Measurements from ENCODE around the gene SUMO3. TPM values are rescaled to one million over a fixed set of nuclear protein-coding genes. Genes with fewer than 3 reads are reported as not detected.
"Not testable (repeated sequence)": the region's sequence is repeated elsewhere in the genome, so short reads cannot be mapped to it uniquely, and the experiment has no call there.

SUMO3 gene
- total RNA-seq, 3 donors from 2014 or later = 87.0 to 107 (median 93.4) TPM

DNA sequence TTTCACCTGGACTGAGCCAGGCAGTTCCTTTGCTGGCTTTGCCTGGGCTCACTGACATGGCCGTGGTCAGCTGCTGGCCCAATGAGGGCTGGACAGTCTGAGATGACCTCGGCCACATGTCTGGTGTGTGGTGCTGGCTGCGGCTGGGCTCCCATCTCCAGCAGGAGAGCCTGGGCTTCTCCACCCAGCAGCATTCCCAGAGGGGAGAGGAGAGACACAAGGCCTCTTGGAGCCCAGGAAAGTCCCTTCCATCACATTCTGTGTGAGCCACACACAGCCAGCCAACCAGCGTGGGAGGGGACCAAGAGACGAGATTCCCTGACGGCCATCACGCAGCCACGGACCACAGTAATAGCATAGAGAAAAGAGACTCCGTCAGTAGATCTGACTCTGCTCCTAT, 21.1 kb upstream of the SUMO3 start:
- H3K27me3 Mint-ChIP-seq (ENCODE audit: low read depth) = peaks cover 3% of the 10 kb centered on the region
- no peaks in the 10 kb centered on the region for H3K36me3 Mint-ChIP-seq (ENCODE audit: insufficient read depth)
- no peak for DNase-seq
- no peak overlapping the region for H3K4me3 Mint-ChIP-seq
- H3K4me1 Mint-ChIP-seq (ENCODE audit: low read depth) = no peaks in the 10 kb centered on the region
- ATAC-seq = no peak
- H3K9me3 Mint-ChIP-seq = no peaks in the 10 kb centered on the region

DNA sequence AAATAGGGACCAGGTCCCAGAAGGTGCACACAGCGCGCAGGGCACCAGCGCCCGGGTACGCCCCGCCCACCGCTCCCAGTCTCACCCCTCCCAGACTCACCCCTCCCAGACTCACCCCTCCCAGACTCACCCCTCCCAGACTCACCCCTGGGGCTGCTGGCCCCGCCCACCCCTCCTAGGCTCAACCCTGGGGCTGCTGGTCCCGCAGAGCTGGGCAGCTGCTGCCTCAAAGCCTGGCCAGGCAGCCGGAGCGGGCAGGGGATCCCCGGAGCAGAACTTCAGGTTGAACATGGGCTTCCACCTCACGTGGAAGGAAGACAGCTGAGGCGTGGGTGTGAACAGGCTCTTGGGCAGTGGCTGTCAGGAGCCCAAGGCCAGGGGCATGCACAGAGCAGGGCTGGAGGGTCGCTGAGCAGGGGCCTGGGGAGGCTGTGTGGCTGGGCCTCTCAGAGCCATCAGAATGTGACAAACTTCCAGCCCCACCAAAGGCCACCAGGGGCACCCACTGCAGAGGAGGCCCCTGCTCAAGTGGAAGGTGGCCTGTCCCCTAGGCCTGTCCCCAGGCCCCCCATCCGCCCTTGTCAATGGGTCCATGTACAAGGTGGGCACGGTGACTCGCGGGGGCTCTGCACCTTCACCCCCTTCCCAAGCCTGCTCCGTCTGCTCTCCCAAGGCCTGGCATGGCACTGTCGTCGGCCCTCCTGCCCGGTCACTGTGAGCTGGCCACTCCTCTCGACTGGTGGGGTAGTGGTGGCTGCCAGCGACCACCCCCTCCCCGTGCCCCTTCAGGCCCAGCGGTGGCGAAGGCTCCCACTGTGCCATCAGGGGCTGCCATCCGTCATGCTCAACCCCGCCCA, 20.4 kb upstream of the SUMO3 start:
- Mint-ChIP-seq H3K27me3 (ENCODE audit: low read depth) (peaks cover 3% of the 10 kb centered on the region), H3K9me3 (no peaks in the 10 kb centered on the region), H3K36me3 (ENCODE audit: insufficient read depth) (no peaks in the 10 kb centered on the region), H3K4me1 (ENCODE audit: low read depth) (no peaks in the 10 kb centered on the region), H3K4me3 (no peak overlapping the region)
- ATAC-seq (no peak), DNase-seq (no peak)

DNA sequence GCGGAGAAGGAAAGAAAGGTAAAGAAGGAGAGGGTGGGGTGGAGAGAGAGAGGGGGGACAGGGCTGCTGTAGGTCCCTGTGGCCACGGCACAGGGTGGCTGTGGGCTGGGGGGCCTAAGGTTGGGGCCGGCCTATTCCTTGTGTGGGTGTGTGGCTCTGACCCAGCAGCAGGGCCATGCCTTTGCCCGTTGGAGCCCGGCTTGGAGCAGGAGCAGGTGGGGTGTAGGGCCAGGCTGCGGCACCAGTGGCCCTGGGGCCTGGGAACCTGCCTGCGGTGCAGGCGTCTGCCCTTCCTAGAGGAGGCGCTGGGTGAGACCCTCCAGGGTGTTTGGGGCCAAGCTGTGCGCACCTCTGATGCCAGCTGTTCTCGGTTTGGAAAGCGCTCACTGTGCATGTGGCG, 19.7 kb upstream of the SUMO3 start:
- ATAC-seq (no peak), DNase-seq (no peak)
- Mint-ChIP-seq H3K27me3 (ENCODE audit: low read depth) (peaks cover 3% of the 10 kb centered on the region), H3K36me3 (ENCODE audit: insufficient read depth) (no peaks in the 10 kb centered on the region), H3K4me1 (ENCODE audit: low read depth) (no peaks in the 10 kb centered on the region), H3K4me3 (no peak overlapping the region), H3K9me3 (no peaks in the 10 kb centered on the region)

DNA sequence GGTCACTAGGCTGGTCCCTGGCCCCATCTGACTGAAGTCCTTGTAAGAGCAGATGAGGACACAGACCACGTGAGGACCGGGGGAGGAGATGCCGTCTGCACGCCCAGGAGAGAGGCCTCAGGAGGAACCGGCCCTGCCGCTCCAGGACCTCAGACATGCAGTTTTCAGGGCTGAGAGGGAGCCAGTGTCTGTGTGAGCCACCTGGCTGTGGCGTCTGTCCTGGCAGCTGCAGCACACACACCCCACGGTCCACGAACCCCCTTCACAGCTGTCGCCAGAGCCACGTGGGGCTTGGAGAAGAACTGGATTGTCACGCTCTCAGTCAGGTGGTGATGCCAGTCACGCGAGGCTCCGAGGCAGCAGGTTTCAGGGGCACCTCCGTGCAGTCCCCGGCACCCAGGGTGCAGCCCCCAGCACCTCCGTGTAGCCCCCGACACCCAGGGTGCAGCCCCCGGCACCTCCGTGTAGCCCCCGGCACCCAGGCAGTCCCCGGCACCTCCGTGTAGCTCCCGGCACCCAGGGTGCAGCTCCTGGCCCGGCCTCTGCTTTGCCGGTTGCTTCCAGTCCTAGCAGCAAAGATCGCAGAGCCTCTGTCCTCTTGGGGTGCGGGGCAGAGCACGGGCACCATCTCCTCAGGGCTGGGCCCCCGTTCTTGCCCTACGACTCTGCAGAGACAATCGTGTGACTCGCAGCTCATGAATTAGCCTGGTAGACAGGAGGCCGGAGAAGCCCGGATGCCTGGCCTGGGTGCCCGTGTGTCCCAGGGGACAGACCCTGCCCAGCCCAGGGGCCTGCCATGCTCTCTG, 19.0 kb upstream of the SUMO3 start:
- no peaks in the 10 kb centered on the region for H3K4me1 Mint-ChIP-seq (ENCODE audit: low read depth)
- no peaks in the 10 kb centered on the region for H3K27me3 Mint-ChIP-seq (ENCODE audit: low read depth)
- DNase-seq = no peak
- H3K9me3 Mint-ChIP-seq = no peaks in the 10 kb centered on the region
- H3K36me3 Mint-ChIP-seq (ENCODE audit: insufficient read depth) = no peaks in the 10 kb centered on the region
- ATAC-seq = no peak
- no peak overlapping the region for H3K4me3 Mint-ChIP-seq

DNA sequence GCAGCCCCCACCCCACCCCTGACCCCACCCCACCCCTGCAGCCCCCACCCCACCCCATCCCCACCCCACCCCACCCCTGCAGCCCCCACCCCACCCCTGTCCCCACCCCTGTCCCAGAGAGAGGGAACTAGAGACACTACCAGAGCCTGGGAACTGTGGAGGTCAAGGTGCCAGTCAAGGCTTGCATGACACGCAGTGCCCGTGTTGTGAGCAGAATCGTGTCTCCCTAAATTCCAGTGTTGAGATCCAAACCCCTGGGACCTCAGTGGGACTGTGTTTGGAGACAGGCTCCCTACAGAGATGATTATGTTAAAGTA, 18.4 kb upstream of the SUMO3 start:
- Mint-ChIP-seq H3K4me3 (no peak overlapping the region), H3K4me1 (ENCODE audit: low read depth) (peaks cover 2% of the 10 kb centered on the region), H3K27me3 (ENCODE audit: low read depth) (no peaks in the 10 kb centered on the region), H3K9me3 (no peaks in the 10 kb centered on the region), H3K36me3 (ENCODE audit: insufficient read depth) (no peaks in the 10 kb centered on the region)
- ATAC-seq (no peak), DNase-seq (no peak)

DNA sequence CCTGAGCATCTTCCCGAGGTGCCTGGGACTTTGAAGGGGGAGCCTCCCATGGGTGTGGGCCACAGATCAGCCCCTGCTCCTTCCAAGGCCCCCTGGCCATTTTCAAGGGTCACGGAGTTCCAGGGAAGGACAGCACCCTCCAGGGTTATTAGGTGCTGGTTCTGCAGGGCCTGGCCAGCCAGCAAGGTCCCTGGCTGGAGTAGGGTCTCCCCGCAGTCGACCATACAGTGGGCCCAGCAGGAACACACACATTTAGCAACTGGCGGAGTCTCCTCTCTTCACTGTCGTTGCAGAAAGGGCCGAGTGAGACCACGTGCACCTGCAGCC, 17.7 kb upstream of the SUMO3 start:
- H3K9me3 Mint-ChIP-seq = no peaks in the 10 kb centered on the region
- H3K27me3 Mint-ChIP-seq (ENCODE audit: low read depth) = no peaks in the 10 kb centered on the region
- H3K36me3 Mint-ChIP-seq (ENCODE audit: insufficient read depth) = no peaks in the 10 kb centered on the region
- peaks cover 7% of the 10 kb centered on the region for H3K4me1 Mint-ChIP-seq (ENCODE audit: low read depth)
- DNase-seq (no peak), ATAC-seq (no peak)
- H3K4me3 Mint-ChIP-seq = no peak overlapping the region

DNA sequence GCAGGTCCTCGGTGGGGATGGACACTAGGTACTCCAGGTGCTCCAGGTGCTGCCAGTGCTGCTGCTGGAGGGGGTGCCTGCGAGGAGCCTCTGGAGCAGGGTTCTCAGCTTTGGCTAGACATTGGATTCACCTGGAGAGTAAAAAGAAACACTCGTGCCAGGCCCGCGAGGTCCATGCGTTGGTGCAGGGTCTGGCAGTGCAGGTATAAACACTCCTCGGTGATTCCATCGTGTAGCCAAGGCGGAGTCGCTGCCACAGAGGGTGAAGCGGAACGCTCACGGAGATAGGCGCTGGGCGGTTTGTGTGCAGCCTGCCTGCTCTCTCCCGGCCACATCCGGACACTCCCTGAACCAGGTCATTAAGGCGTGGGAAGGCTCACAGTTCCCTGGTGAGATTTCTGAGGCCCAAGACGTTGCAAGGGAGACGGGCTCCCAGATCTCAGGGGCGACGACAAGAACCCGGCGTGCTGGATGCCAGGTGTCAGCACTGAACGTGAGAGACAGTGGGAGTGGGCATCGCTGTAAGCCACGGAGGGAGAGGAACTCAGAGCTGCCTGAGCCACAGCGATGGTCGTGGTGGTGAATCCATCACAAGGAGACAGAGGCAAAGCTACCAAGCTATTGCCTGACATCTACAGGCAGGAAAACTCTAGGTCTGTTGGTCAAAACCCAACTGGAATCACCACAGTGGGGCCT, 17.2 kb upstream of the SUMO3 start:
- no peak for DNase-seq

DNA sequence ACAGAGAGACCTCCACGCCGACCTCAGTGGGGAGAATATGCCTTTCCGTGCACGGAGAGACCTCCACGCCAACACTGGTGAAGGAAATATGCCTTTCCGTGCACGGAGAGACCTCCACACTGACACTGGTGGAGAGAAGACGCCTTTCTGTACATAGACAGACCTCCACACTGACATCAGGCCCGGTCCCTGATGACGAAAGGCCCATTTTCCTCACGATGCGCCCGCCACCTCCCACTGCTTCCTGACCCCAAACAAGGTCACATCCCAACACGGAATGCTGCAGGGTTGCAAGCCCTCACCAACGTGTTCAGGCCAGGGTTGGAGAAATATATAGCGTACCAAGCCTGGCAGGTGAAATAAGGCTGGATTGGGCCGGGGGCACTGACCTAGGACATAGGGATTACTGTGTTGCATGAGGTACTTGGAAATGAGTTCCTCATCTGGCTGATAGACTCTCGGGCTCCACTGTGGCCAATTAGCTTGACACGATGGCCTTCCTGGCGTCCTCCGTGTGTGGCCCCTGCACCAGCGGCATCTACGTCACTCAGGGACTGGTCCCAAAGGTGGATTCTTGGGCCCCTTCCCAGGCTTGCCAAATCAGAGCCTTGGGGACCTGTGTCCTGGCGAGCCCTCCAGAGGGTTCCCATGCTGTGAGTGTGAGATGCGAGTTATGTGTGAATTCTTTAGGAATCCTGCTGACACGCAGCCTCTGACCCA, 16.5 kb upstream of the SUMO3 start:
- Mint-ChIP-seq H3K4me1 (ENCODE audit: low read depth) (peaks cover 18% of the 10 kb centered on the region), H3K36me3 (ENCODE audit: insufficient read depth) (no peaks in the 10 kb centered on the region), H3K4me3 (no peak overlapping the region), H3K9me3 (no peaks in the 10 kb centered on the region), H3K27me3 (ENCODE audit: low read depth) (no peaks in the 10 kb centered on the region)
- no peak for DNase-seq
- ATAC-seq = no peak

More for the DNA sequence above, 17.2 kb upstream of the SUMO3 start:
- H3K9me3 Mint-ChIP-seq = no peaks in the 10 kb centered on the region
- peaks cover 11% of the 10 kb centered on the region for H3K4me1 Mint-ChIP-seq (ENCODE audit: low read depth)
- H3K4me3 Mint-ChIP-seq = no peak overlapping the region
- no peaks in the 10 kb centered on the region for H3K27me3 Mint-ChIP-seq (ENCODE audit: low read depth)
- ATAC-seq = no peak
- no peaks in the 10 kb centered on the region for H3K36me3 Mint-ChIP-seq (ENCODE audit: insufficient read depth)

DNA sequence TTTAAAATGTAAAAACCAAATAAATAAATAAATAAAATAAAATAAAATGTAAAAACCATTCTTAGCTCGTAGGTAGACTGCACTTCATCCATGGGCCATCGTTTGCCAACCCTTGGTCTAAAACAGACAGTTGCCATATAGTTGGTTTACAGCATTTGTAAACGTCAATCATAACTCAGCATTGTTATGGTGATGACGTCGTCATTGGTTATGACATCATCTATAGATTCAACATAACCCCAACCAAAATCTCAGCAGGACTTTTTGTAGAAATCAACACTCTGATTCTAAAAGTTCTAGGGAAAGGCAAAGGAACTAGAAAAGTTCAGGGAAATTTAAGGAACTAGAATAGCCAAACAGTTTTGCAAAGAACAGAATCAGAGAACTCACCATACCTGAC, 15.8 kb upstream of the SUMO3 start:
- Mint-ChIP-seq H3K27me3 (ENCODE audit: low read depth) (no peaks in the 10 kb centered on the region), H3K4me1 (ENCODE audit: low read depth) (peaks cover 22% of the 10 kb centered on the region), H3K9me3 (peaks cover 1% of the 10 kb centered on the region), H3K4me3 (no peak overlapping the region), H3K36me3 (ENCODE audit: insufficient read depth) (no peaks in the 10 kb centered on the region)
- no peak for DNase-seq
- ATAC-seq = no peak

DNA sequence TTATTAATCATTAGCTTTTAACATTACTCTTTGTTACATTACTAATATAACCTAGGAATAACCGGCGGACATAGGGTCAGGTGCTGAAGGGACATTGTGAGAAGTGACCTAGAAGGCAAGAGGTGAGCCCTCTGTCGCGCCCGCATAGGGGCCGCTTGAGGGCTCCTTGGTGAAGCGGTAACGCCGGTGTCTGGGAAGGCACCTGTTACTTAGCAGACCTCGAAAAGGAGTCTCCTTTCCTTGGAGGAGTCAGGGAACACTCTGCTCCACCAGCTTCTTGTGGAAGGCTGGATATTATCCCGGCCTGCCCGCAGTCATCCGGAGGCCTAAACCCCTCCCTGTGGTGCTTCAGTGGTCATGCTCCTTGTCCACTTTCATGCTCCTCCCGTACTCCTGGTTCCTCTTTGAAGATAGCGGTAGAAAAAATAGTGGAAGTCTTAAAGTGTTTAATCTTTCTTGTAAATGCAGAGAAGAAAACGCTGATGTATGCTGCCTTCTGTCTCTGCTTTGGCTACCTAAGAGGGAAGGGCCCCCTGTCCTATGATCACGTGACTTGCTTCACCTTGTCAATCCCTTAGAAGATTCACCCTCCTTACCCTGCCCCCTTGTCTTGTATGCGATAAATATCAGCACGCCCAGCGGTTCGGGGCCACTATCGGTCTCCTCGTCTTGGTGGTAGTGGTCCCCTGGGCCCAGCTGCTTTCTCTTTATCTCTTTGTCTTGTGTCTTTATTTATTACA, 14.8 kb upstream of the SUMO3 start:
- peaks cover 22% of the 10 kb centered on the region for H3K4me1 Mint-ChIP-seq (ENCODE audit: low read depth)
- H3K27me3 Mint-ChIP-seq (ENCODE audit: low read depth); H3K4me3 Mint-ChIP-seq; H3K36me3 Mint-ChIP-seq (ENCODE audit: insufficient read depth); ATAC-seq; DNase-seq: not testable (repeated sequence)
- H3K9me3 Mint-ChIP-seq = peaks cover 11% of the 10 kb centered on the region

DNA sequence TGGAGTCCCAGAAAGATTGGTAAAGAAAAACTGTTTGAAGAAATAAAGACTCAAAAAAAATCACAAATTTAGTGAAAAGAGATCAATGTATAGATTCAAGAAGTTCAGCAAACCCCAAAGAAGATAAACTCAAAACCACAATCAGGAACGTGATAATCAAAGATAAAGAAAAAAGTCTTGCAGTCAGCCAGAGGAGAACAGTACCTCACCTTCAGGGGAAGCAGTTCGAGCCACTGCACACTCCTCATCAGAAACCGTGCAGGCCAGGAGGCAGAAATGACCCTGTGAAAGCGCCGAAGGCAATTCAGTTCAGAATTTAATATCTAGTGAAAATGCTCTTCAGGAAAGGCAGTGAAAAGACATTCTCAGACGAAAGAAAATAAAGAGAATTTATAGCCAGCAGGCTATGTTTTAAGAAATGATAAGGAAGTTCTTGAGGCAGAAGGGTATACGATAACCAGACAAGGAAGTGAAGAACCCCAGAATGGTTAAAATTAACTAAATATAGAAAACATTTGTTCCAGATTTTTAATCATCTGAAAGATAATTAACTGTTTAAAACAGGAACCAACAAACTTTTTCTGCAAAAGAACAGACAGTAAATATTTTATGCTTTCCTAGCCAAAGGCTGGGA, 13.5 kb upstream of the SUMO3 start:
- Mint-ChIP-seq H3K4me1 (ENCODE audit: low read depth) (peaks cover 22% of the 10 kb centered on the region), H3K9me3 (peaks cover 19% of the 10 kb centered on the region), H3K36me3 (ENCODE audit: insufficient read depth) (peaks cover 2% of the 10 kb centered on the region), H3K4me3 (no peak overlapping the region), H3K27me3 (ENCODE audit: low read depth) (no peaks in the 10 kb centered on the region)
- DNase-seq = no peak
- no peak for ATAC-seq

DNA sequence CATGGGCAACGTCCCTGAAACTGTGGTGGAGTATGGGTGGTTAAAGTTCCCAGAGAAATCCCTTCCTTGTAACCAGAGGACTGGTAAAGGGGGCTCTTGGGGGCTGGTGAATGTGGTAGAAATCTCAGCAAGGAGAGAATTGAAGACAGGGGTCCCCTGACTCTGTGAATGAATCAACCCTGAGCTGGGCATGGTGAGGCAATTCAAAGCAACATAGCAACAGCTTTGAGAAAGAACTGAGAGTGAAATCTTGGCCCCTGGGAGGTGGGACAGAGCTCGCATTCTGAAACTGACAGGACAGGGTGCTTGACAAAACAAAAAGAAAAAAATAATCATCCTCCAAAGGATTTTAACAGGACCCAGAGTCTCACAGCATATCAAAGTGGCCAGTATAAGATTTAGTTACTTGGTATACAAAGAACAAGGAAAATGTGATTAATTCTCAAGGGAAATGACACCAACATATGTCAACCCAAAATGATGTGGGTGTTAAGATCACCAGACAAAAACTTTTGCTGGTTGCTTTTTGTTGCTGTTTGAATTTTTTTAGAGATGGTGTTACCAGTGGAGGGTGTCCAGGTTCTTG, 11.7 kb upstream of the SUMO3 start:
- Mint-ChIP-seq H3K4me3 (no peak overlapping the region), H3K36me3 (ENCODE audit: insufficient read depth) (peaks cover 2% of the 10 kb centered on the region), H3K9me3 (peaks cover 19% of the 10 kb centered on the region), H3K27me3 (ENCODE audit: low read depth) (no peaks in the 10 kb centered on the region), H3K4me1 (ENCODE audit: low read depth) (peaks cover 22% of the 10 kb centered on the region)
- DNase-seq (no peak), ATAC-seq (peak; percentile 76 to 78)

DNA sequence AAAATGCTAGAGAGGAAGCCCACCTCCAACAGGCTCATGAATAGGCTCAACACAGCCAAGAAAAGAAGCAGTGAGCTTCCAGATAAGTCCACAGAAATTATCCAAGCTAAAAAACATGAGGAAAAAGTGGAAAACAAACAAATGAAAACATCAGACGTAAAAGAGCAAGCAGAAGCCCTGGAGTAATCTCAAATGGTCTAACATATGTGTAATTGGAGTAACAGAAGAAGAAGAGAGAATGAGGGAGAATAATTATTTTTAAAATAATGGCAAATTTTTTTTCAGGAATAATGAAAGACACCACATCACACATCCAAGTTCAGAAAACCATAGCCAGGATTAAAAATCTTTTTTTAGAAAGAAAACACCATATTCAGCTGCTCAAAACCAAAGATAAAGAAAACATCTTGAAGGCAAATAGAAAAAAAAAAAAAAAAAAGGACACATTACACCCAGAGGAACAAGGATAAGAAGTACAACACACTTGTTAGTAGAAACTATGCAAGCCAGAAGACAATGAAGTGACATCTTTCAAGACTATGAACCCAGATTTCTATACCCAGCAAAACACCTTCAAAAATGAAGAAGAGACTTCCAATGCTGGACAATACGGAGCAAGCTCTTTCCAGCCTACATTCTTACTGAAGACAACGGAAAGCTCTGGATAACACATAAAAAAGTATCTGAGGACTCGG, 10.6 kb upstream of the SUMO3 start:
- Mint-ChIP-seq H3K4me3 (no peak overlapping the region), H3K9me3 (peaks cover 22% of the 10 kb centered on the region), H3K27me3 (ENCODE audit: low read depth) (no peaks in the 10 kb centered on the region), H3K36me3 (ENCODE audit: insufficient read depth) (peaks cover 2% of the 10 kb centered on the region), H3K4me1 (ENCODE audit: low read depth) (peaks cover 22% of the 10 kb centered on the region)
- no peak for DNase-seq
- no peak for ATAC-seq

Measured in activated T-cell treated with anti-CD3 and anti-CD28 coated beads, Interleukin-2, amount 50 U/mL, for 4 hours (primary cell).